ENCODE measurements around the gene IQSEC3.

IQSEC3 gene

GRCh38 chr12:138171-138897 lies 71.8 kb downstream of the IQSEC3 start:
- H3K4me3 ChIP-seq (ENCODE audit: low read depth, low read length): no peak overlapping the region
- no peak for TF ChIP-seq CTCF (IDR thresholded peaks at IDR 0.05; ENCODE audit: low read depth, low read length)

GRCh38 chr12:138898-139534 lies 72.4 kb downstream of the IQSEC3 start:
- no peak overlapping the region for H3K4me3 ChIP-seq (ENCODE audit: low read depth, low read length)
- no peak for TF ChIP-seq CTCF (IDR thresholded peaks at IDR 0.05; ENCODE audit: low read depth, low read length)

- no peak for TF ChIP-seq CTCF (IDR thresholded peaks at IDR 0.05; ENCODE audit: low read depth, low read length)
- no peak overlapping the region for H3K4me3 ChIP-seq (ENCODE audit: low read depth, low read length)
These were observed 73.0 kb downstream of the IQSEC3 start for GRCh38 chr12:139585-139984.

GRCh38 chr12:140162-140561 lies 73.6 kb downstream of the IQSEC3 start:
- no peak for TF ChIP-seq CTCF (IDR thresholded peaks at IDR 0.05; ENCODE audit: low read depth, low read length)
- H3K4me3 ChIP-seq (ENCODE audit: low read depth, low read length): no peak overlapping the region

GRCh38 chr12:143964-144649 lies 77.5 kb downstream of the IQSEC3 start:
- no peak for TF ChIP-seq CTCF (IDR thresholded peaks at IDR 0.05; ENCODE audit: low read depth, low read length)
- no peak overlapping the region for H3K4me3 ChIP-seq (ENCODE audit: low read depth, low read length)

- H3K4me3 ChIP-seq (ENCODE audit: low read depth, low read length): no peak overlapping the region
- TF ChIP-seq CTCF (IDR thresholded peaks at IDR 0.05; ENCODE audit: low read depth, low read length): no peak
These were observed 78.2 kb downstream of the IQSEC3 start for GRCh38 chr12:144650-145284.

All from WI38 (cell line).